WI38 (cell line): ENCODE measurements around the gene CHST14.

Source experiments
- H3K4me3 ChIP-seq: 2 replicates; pipeline ENCODE4 v1.5.1; 2011; ENCODE audit warnings: low read depth, mild to moderate bottlenecking, control low read depth, low read length
- CTCF ChIP-seq: IDR thresholded peaks from 2 replicates; pipeline ENCODE4 v1.5.1; 2012; ENCODE audit warnings: low read depth, mild to moderate bottlenecking, control low read depth, low read length

Gene CHST14

GRCh38 chr15:40437752-40438687, 32.8 kb upstream of the CHST14 start:
- no peak overlapping the region for H3K4me3 ChIP-seq
- TF ChIP-seq CTCF = no peak

- no peak for TF ChIP-seq CTCF
Observed at GRCh38 chr15:40438712-40439111, 32.1 kb upstream of the CHST14 start.

GRCh38 chr15:40439461-40439959, 31.3 kb upstream of the CHST14 start:
- H3K4me3 ChIP-seq = peak overlapping the region; percentile 50
- TF ChIP-seq CTCF = no peak

More at GRCh38 chr15:40438712-40439111, 32.1 kb upstream of the CHST14 start:
- H3K4me3 ChIP-seq = no peak overlapping the region

- H3K4me3 ChIP-seq = peak overlapping the region; percentile 50
- TF ChIP-seq CTCF = no peak
Observed at GRCh38 chr15:40439960-40440742, 30.6 kb upstream of the CHST14 start.

- no peak for TF ChIP-seq CTCF
- peak within 1 kb of the TSS; percentile 68 for H3K4me3 ChIP-seq
Observed at GRCh38 chr15:40440743-40441564, 29.8 kb upstream of the CHST14 start, which contains the start of gene BAHD1. TSS of gene BAHD1 (plus strand) at chr15:40440953. CDS start at chr15:40458465, 17,512 bp downstream.

- H3K4me3 ChIP-seq = peak overlapping the region; percentile 68
- no peak for TF ChIP-seq CTCF
Observed at GRCh38 chr15:40441565-40442531, 28.9 kb upstream of the CHST14 start.
